Nephron (organoid): Measurements from ENCODE around the gene SLCO4A1.
"Not testable (repeated sequence)": the region's sequence is repeated elsewhere in the genome, so short reads cannot be mapped to it uniquely, and the experiment has no call there.

Experiments
- H3K27ac Mint-ChIP-seq, 3 experiments: 2 replicates each; pipeline ENCODE4 v1.8.0; 2020; ENCODE audit warnings: mixed read lengths in 3 of 3, mild to moderate bottlenecking in 2 of 3, moderate library complexity in 1 of 3
- H3K27me3 Mint-ChIP-seq: 2 replicates; pipeline ENCODE4 v1.8.0; 2021; ENCODE audit warnings: low read depth, mild to moderate bottlenecking, moderate library complexity, mixed read lengths
- H3K36me3 Mint-ChIP-seq: 2 replicates; pipeline ENCODE4 v1.8.0; 2020; ENCODE audit warnings: low read depth, mixed read lengths
- H3K4me1 Mint-ChIP-seq: 2 replicates; pipeline ENCODE4 v1.8.0; 2020; ENCODE audit warnings: mixed read lengths
- H3K4me3 Mint-ChIP-seq, 3 experiments: 2 replicates each; pipeline ENCODE4 v1.8.0; 2020; ENCODE audit warnings: mild to moderate bottlenecking in 3 of 3, mixed read lengths in 3 of 3, moderate library complexity in 2 of 3
- H3K9me3 Mint-ChIP-seq: 2 replicates; pipeline ENCODE4 v1.8.0; 2020; ENCODE audit warnings: mixed read lengths
- TF ChIP-seq, protein P1 (sequence below), 3 experiments: fragments of 200-600 bp; sonication (generic); IDR thresholded peaks; one replicate each; pipeline ENCODE4 v1.5.0; 2021; ENCODE audit warnings: antibody characterized with exemption in 3 of 3; ENCODE audit not compliant: unreplicated experiment in 3 of 3

The SLCO4A1 gene

GRCh38 chr20:62677678-62678077 lies 35.4 kb downstream of the SLCO4A1 start:
- Mint-ChIP-seq H3K36me3 (peaks cover 7% of the 10 kb centered on the region), H3K27me3 (peaks cover 55% of the 10 kb centered on the region), H3K9me3 (peaks cover 24% of the 10 kb centered on the region), H3K27ac (no peak overlapping the region), H3K4me1 (no peaks in the 10 kb centered on the region), H3K4me3 (no peak overlapping the region)
- TF ChIP-seq, protein P1, sequence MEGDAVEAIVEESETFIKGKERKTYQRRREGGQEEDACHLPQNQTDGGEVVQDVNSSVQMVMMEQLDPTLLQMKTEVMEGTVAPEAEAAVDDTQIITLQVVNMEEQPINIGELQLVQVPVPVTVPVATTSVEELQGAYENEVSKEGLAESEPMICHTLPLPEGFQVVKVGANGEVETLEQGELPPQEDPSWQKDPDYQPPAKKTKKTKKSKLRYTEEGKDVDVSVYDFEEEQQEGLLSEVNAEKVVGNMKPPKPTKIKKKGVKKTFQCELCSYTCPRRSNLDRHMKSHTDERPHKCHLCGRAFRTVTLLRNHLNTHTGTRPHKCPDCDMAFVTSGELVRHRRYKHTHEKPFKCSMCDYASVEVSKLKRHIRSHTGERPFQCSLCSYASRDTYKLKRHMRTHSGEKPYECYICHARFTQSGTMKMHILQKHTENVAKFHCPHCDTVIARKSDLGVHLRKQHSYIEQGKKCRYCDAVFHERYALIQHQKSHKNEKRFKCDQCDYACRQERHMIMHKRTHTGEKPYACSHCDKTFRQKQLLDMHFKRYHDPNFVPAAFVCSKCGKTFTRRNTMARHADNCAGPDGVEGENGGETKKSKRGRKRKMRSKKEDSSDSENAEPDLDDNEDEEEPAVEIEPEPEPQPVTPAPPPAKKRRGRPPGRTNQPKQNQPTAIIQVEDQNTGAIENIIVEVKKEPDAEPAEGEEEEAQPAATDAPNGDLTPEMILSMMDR (IDR thresholded peaks at IDR 0.05; ENCODE audit: unreplicated experiment in 3 of 3) = no peak

GRCh38 chr20:62678553-62678952 lies 36.2 kb downstream of the SLCO4A1 start:
- H3K27me3 Mint-ChIP-seq = peaks cover 55% of the 10 kb centered on the region
- TF ChIP-seq, protein P1 (IDR thresholded peaks at IDR 0.05; ENCODE audit: unreplicated experiment in 3 of 3) = no peak
- peaks cover 7% of the 10 kb centered on the region for H3K36me3 Mint-ChIP-seq
- H3K4me1 Mint-ChIP-seq = no peaks in the 10 kb centered on the region
- H3K4me3 Mint-ChIP-seq = no peak overlapping the region
- H3K27ac Mint-ChIP-seq = no peak overlapping the region
- H3K9me3 Mint-ChIP-seq = peaks cover 24% of the 10 kb centered on the region

DNA sequence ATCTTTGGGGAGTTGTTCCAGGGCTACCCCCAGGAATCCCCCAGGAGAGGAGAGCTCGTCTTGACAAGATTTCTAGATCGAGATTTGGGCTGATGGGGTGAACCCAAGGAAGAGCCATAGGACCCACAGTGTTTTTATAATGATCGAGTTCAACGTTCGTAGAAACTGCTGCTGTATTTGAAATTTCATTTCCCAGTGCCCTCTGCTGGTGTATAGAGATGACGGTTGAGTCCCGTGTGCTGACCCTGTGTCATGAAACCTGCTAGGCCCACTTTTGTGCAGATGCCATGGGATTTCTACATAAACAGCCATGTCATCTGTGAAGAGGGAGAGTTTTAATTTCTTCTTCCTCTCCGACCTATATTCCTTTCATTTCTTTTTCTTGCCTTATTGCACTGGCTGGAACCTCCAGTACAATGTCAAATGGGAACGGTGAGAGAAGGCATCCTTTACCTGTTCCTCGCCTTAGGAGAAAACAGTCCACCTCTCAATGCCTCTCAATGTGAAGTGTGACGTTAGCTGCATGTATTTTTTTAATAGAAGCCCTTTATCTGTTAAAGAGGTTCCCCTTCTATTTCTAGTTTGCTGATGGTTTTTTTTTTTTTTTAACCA lies 37.8 kb downstream of the SLCO4A1 start:
- Mint-ChIP-seq H3K27me3 (peaks cover 48% of the 10 kb centered on the region), H3K36me3 (peaks cover 7% of the 10 kb centered on the region), H3K4me3 (no peak overlapping the region), H3K4me1 (no peaks in the 10 kb centered on the region), H3K27ac (no peak overlapping the region), H3K9me3 (peaks cover 24% of the 10 kb centered on the region)
- TF ChIP-seq, protein P1 (IDR thresholded peaks at IDR 0.05; ENCODE audit: unreplicated experiment in 3 of 3) = no peak

DNA sequence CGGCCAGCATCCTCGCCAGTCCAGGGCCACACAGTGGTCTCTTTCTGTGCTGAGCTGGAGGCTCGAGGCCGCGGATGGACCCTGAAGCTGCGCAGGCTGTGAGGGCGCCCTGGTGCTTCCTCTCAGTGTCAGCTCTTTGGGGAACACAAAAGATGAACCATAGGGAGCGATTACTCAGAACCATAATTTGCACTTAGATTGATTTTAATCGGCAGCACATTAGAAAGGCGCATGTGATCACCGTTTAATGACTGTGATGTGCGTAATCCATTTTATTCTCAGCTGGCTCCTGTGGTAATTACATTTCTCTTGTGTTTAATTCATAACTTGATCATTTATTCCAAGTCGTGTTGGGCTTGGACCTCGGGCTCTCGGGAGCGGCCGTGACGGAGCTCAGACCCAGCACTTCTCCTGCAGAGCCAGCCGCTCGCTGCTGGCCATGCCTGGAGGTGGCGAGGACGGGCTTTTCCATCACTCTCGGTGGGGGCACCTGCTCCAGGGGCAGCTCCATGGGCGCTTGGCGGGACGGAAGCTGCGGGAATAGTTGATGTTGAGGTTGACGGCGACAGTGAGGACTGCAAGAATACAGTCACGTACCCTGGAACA lies 40.7 kb downstream of the SLCO4A1 start:
- Mint-ChIP-seq H3K4me1 (peaks cover 16% of the 10 kb centered on the region), H3K4me3 (no peak overlapping the region), H3K9me3 (peaks cover 24% of the 10 kb centered on the region), H3K27me3 (peaks cover 63% of the 10 kb centered on the region), H3K36me3 (peaks cover 7% of the 10 kb centered on the region), H3K27ac (no peak overlapping the region)
- TF ChIP-seq, protein P1 (IDR thresholded peaks at IDR 0.05; ENCODE audit: unreplicated experiment in 3 of 3) = no peak

DNA sequence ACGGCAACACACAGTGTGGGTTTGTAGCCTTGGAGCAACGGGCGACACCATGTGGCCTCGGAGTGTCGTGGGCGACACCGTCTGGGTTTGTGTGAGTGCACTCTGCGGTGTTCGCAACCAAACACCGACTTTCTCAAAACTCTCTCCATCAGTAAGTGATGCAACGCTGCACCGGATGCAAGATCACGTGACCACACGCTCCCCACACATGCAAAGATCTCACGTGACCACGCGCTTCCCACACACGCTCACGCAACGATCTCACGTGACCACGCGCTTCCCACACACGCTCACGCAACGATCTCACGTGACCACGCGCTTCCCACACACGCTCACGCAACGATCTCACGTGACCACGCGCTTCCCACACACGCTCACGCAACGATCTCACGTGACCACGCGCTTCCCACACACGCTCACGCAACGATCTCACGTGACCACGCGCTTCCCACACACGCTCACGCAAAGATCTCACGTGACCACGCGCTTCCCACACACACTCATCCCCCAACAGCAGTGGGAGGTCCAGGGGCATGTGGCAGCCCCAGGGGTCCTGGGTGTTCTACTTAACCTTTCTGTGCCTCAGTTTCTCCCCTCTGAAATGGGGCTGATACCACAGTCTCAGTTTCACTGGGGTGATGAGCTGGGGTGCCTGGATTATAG lies 41.5 kb downstream of the SLCO4A1 start:
- H3K27ac Mint-ChIP-seq, H3K36me3 Mint-ChIP-seq, H3K4me3 Mint-ChIP-seq: not testable (repeated sequence)
- Mint-ChIP-seq H3K4me1 (peaks cover 17% of the 10 kb centered on the region), H3K9me3 (peaks cover 24% of the 10 kb centered on the region), H3K27me3 (peaks cover 59% of the 10 kb centered on the region)

- Mint-ChIP-seq H3K27ac (peak overlapping the region in 1 of 3 experiments; percentile 21), H3K9me3 (peaks cover 18% of the 10 kb centered on the region)
- TF ChIP-seq, protein P1 (IDR thresholded peaks at IDR 0.05; ENCODE audit: unreplicated experiment in 3 of 3) = no peak
These were observed 42.7 kb downstream of the SLCO4A1 start for GRCh38 chr20:62684981-62685380.

More at GRCh38 chr20:62684981-62685380, 42.7 kb downstream of the SLCO4A1 start:
- Mint-ChIP-seq H3K4me1 (peaks cover 17% of the 10 kb centered on the region), H3K27me3 (peaks cover 51% of the 10 kb centered on the region), H3K4me3 (no peak overlapping the region), H3K36me3 (peaks cover 3% of the 10 kb centered on the region)
